ENCODE data around the gene CCDC7.
A peak's percentile ranks its signal among the peaks of the same experiment; 100 is the strongest.
"Not testable (repeated sequence)": the region's sequence is repeated elsewhere in the genome, so short reads cannot be mapped to it uniquely, and the experiment has no call there.

CCDC7 gene

GRCh38 chr10:32713560-32713959, 267.6 kb downstream of the CCDC7 start:
- peak; percentile 16 for DNase-seq (ENCODE audit: low spot score)

GRCh38 chr10:32731527-32731926, 285.6 kb downstream of the CCDC7 start:
- DNase-seq (ENCODE audit: low spot score): no peak

GRCh38 chr10:32738958-32739357, 293.0 kb downstream of the CCDC7 start:
- no peak for DNase-seq (ENCODE audit: low spot score)

DNA sequence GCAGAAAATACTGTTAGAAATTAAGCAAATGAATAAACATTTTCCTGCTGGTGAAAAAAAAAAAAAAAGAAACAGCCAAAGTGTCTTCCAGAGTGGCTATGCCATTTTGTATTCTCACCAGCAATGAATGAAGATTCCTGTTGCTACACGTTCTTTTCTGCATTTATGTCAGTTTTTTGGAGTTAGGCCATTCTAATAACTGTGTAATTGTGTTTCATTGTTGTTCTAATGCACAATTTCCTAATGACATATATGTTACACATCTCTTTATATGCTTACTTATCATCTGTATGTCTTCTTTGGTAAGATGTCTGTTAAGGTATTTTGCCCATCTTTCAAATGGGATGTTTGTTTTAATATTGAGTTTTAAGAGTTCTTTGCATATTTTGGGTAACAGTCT, 298.4 kb downstream of the CCDC7 start:
- no peak for DNase-seq (ENCODE audit: low spot score)

- no peak for DNase-seq (ENCODE audit: low spot score)
These were observed 300.9 kb downstream of the CCDC7 start for GRCh38 chr10:32746869-32747268.

- DNase-seq (ENCODE audit: low spot score): peak; percentile 7
These were observed 305.6 kb downstream of the CCDC7 start for GRCh38 chr10:32751582-32751981.

- DNase-seq (ENCODE audit: low spot score): not testable (repeated sequence)
These were observed 309.0 kb downstream of the CCDC7 start for GRCh38 chr10:32754900-32755299.

DNA sequence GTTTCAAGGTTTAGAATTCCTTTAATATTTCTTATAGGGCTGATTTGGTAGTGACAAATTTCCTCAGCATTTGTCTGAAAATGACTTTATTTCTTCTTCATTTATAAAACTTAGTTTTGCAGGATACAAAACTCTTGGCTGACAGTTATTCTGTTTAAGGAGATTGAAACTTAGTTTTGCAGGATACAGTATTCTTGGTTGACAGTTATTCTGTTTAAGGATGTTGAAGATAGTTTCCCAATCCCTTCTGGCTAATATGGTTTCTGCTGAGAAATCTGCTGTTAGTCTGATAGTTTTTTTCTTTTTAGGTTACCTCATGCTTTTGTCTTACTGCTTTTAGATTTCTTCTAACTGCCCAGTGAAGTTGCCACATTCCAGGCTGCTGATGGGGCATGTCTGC, 325.3 kb downstream of the CCDC7 start:
- no peak for DNase-seq (ENCODE audit: low spot score)

DNA sequence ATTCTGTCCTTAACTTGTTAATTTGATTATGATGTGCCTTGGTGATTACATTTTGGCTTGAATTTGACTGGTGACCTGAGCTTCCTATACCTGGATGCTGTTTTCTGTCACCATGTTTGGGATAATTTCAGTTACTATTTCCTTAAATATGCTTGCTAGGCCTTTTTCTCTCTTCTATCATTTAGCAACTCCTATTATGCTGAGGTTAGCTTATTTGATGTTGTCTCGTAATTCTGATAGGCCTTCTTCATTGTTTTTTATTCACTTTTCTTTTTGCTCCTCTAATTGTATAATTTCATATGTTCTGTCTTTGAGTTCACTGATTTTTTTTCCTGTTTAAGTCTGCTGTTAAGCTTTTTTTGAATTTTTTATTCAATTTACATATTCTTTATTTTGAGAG, 327.2 kb downstream of the CCDC7 start:
- DNase-seq (ENCODE audit: low spot score): no peak

DNA sequence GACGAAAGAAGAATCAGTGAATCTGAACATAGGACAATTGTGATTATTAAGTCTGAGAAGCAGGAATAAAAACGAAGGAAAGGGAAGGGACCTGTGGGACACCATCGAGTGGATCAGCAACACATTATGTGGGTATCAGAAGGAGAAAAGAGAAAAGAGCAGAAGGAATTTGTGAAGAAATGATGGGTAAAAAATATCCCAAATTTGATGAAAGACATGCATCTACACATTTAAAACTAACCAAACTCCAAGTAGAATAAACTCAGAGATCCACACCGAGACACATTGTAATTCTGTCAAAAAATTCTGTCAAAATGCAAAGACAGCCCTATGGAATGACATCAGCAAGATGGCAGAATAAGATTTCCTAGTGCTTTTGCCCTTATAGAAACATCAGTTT, 341.0 kb downstream of the CCDC7 start:
- no peak for DNase-seq (ENCODE audit: low spot score)

GRCh38 chr10:32787690-32788284, 341.8 kb downstream of the CCDC7 start:
- DNase-seq (ENCODE audit: low spot score): no peak

DNA sequence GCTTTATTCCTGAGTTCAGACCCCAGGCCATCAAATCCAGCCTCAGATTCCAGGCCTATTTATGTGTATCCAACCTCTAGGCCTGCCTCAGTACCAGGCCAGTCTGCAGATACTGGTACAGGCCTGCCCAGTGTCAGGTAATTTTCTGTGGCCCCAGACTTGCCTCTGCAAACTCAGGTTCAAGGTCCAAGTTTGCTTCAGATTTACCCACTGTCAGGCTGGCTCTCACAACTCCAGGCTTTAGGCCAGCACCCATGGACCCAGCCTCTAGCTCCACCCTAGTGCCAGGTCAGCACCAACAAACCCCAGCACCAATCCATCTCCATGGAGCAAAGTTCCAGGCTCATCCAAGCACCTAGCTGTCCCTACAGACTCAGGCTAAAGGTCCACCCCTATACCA, 342.4 kb downstream of the CCDC7 start:
- DNase-seq (ENCODE audit: low spot score): no peak

- no peak for DNase-seq (ENCODE audit: low spot score)
These were observed 344.5 kb downstream of the CCDC7 start for GRCh38 chr10:32790483-32790882.

DNA sequence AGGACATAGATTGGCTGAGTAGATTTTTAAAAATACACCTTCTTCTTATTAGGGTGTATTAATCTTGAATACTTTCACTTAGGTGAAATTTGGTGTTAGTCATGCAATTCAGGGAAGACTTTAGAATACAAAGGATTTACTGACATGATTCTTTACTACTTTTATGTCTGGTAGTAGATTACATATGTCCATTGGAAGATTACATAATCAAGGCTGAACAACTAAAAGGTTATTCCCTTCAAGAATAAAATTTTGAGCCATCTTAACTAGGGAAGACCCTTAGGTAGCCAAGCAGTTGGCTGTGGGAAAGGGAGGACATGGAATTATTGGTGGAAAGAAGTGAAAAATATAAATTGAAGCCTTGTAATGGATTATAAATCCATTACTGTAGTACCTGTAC, 347.1 kb downstream of the CCDC7 start:
- DNase-seq (ENCODE audit: low spot score): no peak

GRCh38 chr10:32795598-32796183, 349.8 kb downstream of the CCDC7 start:
- peak; percentile 76 for DNase-seq (ENCODE audit: low spot score)

GRCh38 chr10:32797393-32797792, 351.5 kb downstream of the CCDC7 start:
- peak; percentile 42 for DNase-seq (ENCODE audit: low spot score)

GRCh38 chr10:32846974-32847373, 401.0 kb downstream of the CCDC7 start:
- DNase-seq (ENCODE audit: low spot score): no peak

GRCh38 chr10:32851301-32851700, 405.4 kb downstream of the CCDC7 start:
- no peak for DNase-seq (ENCODE audit: low spot score)

GRCh38 chr10:32854435-32854834, 408.5 kb downstream of the CCDC7 start:
- DNase-seq (ENCODE audit: low spot score): no peak

DNA sequence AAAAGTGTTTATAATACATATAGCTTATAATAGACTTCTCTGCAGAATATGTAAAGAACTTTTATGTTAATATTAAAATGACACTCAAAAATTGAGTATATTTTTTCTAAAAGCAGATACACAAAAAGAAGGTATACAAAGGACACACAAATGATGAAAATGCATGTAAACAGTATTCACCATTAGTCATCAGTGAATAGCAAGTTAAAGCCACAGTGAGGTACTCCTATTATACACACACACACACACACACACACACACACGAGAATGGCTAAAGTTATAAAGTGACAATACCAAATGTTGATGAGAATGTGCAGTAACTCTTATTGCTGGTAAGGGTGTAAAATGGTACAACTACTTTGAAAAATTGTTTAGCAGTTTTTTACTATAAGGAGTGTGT, 419.2 kb downstream of the CCDC7 start:
- peak; percentile 53 for DNase-seq (ENCODE audit: low spot score)

DNA sequence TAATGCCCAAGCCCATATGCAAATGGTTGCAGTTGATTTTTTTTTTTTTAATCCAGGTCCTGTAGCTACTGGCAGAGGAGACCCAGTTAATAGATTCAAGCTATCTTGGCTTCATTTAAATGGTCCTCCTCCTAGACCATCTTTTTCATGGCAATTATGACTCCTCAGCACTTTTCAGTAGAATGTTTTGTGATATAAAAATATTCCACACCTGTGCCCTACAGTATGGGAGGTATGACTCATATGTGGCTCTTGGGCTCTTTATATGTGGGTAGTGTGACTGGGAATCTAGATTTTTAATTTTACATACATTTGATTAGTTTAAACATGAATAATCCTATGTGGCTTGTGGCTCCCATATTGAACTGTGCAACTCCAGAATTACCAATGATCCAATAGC, 432.0 kb downstream of the CCDC7 start:
- no peak for DNase-seq (ENCODE audit: low spot score)

- no peak for DNase-seq (ENCODE audit: low spot score)
These were observed 432.7 kb downstream of the CCDC7 start for GRCh38 chr10:32878646-32879045.

GRCh38 chr10:32882076-32882475, 436.1 kb downstream of the CCDC7 start:
- DNase-seq (ENCODE audit: low spot score): no peak

GRCh38 chr10:32887481-32887880, 441.5 kb downstream of the CCDC7 start:
- DNase-seq (ENCODE audit: low spot score): no peak

Data from RKO (cell line).